Neural progenitor cell (in vitro differentiated cells): ENCODE data around the gene OR7G1. TPM values are rescaled to one million over a fixed set of nuclear protein-coding genes. Genes with fewer than 3 reads are reported as not detected.

Source experiments
- DNase-seq: peaks from one replicate; pipeline ENCODE4 v3.0.0-alpha.2; 2016; ENCODE audit warnings: low spot score
- H2AFZ ChIP-seq: fragments of 200-600 bp; sonication (generic); replicated peaks from 2 replicates; pipeline ENCODE4 v1.6.1; 2016; ENCODE audit warnings: antibody characterized with exemption
- H3F3A ChIP-seq: fragments of 200-600 bp; sonication (generic); 2 replicates; pipeline ENCODE4 v1.6.1; 2016; ENCODE audit warnings: antibody characterized with exemption, low read depth
- H3K27ac ChIP-seq: fragments of 200-600 bp; sonication (generic); 2 replicates; pipeline ENCODE4 v1.5.1; 2016; ENCODE audit warnings: mild to moderate bottlenecking
- H3K27me3 ChIP-seq: fragments of 200-600 bp; sonication (generic); 2 replicates; pipeline ENCODE4 v1.6.1; 2016; ENCODE audit warnings: mild to moderate bottlenecking, moderate library complexity
- H3K36me3 ChIP-seq: fragments of 200-600 bp; sonication (generic); 2 replicates; pipeline ENCODE4 v1.5.1; 2016
- H3K4me1 ChIP-seq: fragments of 200-600 bp; sonication (generic); 2 replicates; pipeline ENCODE4 v1.6.1; 2016; ENCODE audit warnings: mixed run types
- H3K4me2 ChIP-seq: fragments of 200-600 bp; sonication (generic); 2 replicates; pipeline ENCODE4 v1.6.1; 2016
- H3K4me3 ChIP-seq: fragments of 200-600 bp; sonication (generic); 2 replicates; pipeline ENCODE4 v1.5.1; 2016
- H3K79me2 ChIP-seq: fragments of 200-600 bp; sonication (generic); 2 replicates; pipeline ENCODE4 v1.6.1; 2016; ENCODE audit warnings: low read depth
- H3K9ac ChIP-seq: fragments of 200-600 bp; sonication (generic); 2 replicates; pipeline ENCODE4 v1.6.1; 2016
- H3K9me3 ChIP-seq: fragments of 200-600 bp; sonication (generic); 2 replicates; pipeline ENCODE4 v1.5.1; 2016; ENCODE audit warnings: low read depth
- H4K20me1 ChIP-seq: fragments of 200-600 bp; sonication (generic); 2 replicates; pipeline ENCODE4 v1.6.1; 2016; ENCODE audit warnings: low read depth
- H3K27ac Mint-ChIP-seq: 3 replicates; pipeline ENCODE4 v1.8.0; 2021; ENCODE audit warnings: mixed read lengths
- H3K27me3 Mint-ChIP-seq: 2 replicates; pipeline ENCODE4 v1.8.0; 2022; ENCODE audit warnings: low read depth, mild to moderate bottlenecking, inconsistent platforms, moderate library complexity, mixed read lengths; ENCODE audit not compliant: insufficient read depth
- H3K36me3 Mint-ChIP-seq: 3 replicates; pipeline ENCODE4 v1.8.0; 2021; ENCODE audit warnings: mixed read lengths
- H3K4me1 Mint-ChIP-seq: 3 replicates; pipeline ENCODE4 v1.8.0; 2021; ENCODE audit warnings: mixed read lengths
- H3K4me3 Mint-ChIP-seq: 3 replicates; pipeline ENCODE4 v1.8.0; 2021; ENCODE audit warnings: mild to moderate bottlenecking, moderate library complexity, mixed read lengths
- H3K9me3 Mint-ChIP-seq: 3 replicates; pipeline ENCODE4 v1.8.0; 2020; ENCODE audit warnings: mixed read lengths
- CTCF ChIP-seq: fragments of 200-600 bp; sonication (generic); IDR thresholded peaks from 2 replicates; pipeline ENCODE4 v1.5.1; 2017; ENCODE audit warnings: antibody characterized with exemption, mild to moderate bottlenecking
- EZH2 ChIP-seq: fragments of 200-600 bp; sonication (generic); IDR thresholded peaks from 2 replicates; pipeline ENCODE4 v1.6.1; 2017; ENCODE audit warnings: antibody characterized with exemption, mild to moderate bottlenecking, moderate library complexity
- EZH2phosphoT487 ChIP-seq: fragments of 200-600 bp; sonication (generic); IDR thresholded peaks from 2 replicates; pipeline ENCODE4 v1.6.1; 2017; ENCODE audit warnings: antibody characterized with exemption
- total RNA-seq: library from RNA; depleted of rRNA; stranded (reverse); fragments of >200 nt; gene quantifications from 2 replicates; pipeline ENCODE4 v1.2.3, GENCODE V29; 2015; ENCODE audit warnings: low replicate concordance

The OR7G1 gene
- not detected in 2 replicates for total RNA-seq

- Histone ChIP-seq H3K9ac (no peak within 1 kb of the TSS), H3K36me3 (no peaks in the 10 kb centered on the region), H3F3A (no peaks in the 10 kb centered on the region), H3K27ac (no peak within 1 kb of the TSS), H4K20me1 (no peaks in the 10 kb centered on the region), H3K9me3 (no peaks in the 10 kb centered on the region), H3K4me3 (no peak within 1 kb of the TSS), H3K79me2 (no peaks in the 10 kb centered on the region), H3K27me3 (no peaks in the 10 kb centered on the region), H3K4me2 (no peak within 1 kb of the TSS), H3K4me1 (no peaks in the 10 kb centered on the region), H2AFZ (no peak within 1 kb of the TSS)
- H3K4me1 Mint-ChIP-seq, result no peaks in the 10 kb centered on the region
- H3K27ac Mint-ChIP-seq, result no peak within 1 kb of the TSS
- H3K36me3 Mint-ChIP-seq, result no peaks in the 10 kb centered on the region
- H3K9me3 Mint-ChIP-seq, result peaks cover 15% of the 10 kb centered on the region
- no peak within 1 kb of the TSS for H3K4me3 Mint-ChIP-seq
- no peak for DNase-seq
- H3K27me3 Mint-ChIP-seq, result peaks cover 4% of the 10 kb centered on the region
- TF ChIP-seq EZH2 (no peak), EZH2phosphoT487 (no peak), CTCF (no peak)
These were observed at the start of gene OR7G1 for GRCh38 chr19:9115307-9115813. Gene OR7G1, minus strand, starts transcription at chr19:9115763. Its CDS starts 0 bp downstream, at chr19:9115763.

- peaks cover 37% of the 10 kb centered on the region for H3K9me3 Mint-ChIP-seq
- no peaks in the 10 kb centered on the region for H3K4me1 Mint-ChIP-seq
- H3K27me3 Mint-ChIP-seq, result peaks cover 5% of the 10 kb centered on the region
- Histone ChIP-seq H2AFZ (no peak overlapping the region), H4K20me1 (no peaks in the 10 kb centered on the region), H3K4me2 (no peak overlapping the region), H3K9me3 (no peaks in the 10 kb centered on the region), H3K79me2 (no peaks in the 10 kb centered on the region), H3K9ac (no peak overlapping the region), H3K36me3 (peaks cover 23% of the 10 kb centered on the region), H3K4me3 (no peak overlapping the region), H3K27me3 (no peaks in the 10 kb centered on the region), H3F3A (no peaks in the 10 kb centered on the region), H3K4me1 (no peaks in the 10 kb centered on the region), H3K27ac (no peak overlapping the region)
- H3K27ac Mint-ChIP-seq, result no peak overlapping the region
- no peak overlapping the region for H3K4me3 Mint-ChIP-seq
- TF ChIP-seq EZH2phosphoT487 (no peak), EZH2 (no peak), CTCF (no peak)
- no peak for DNase-seq
- peaks cover 50% of the 10 kb centered on the region for H3K36me3 Mint-ChIP-seq
These were observed 49.7 kb upstream of the OR7G1 start for GRCh38 chr19:9165261-9165660.

GRCh38 chr19:9161427-9161826 is 45.9 kb upstream of the OR7G1 start:
- H3K27ac Mint-ChIP-seq, result no peak overlapping the region
- H3K9me3 Mint-ChIP-seq, result peaks cover 71% of the 10 kb centered on the region
- Histone ChIP-seq H3K36me3 (peaks cover 23% of the 10 kb centered on the region), H3K9me3 (no peaks in the 10 kb centered on the region), H3K4me1 (no peaks in the 10 kb centered on the region), H3K9ac (no peak overlapping the region), H3F3A (no peaks in the 10 kb centered on the region), H3K27ac (no peak overlapping the region), H3K27me3 (no peaks in the 10 kb centered on the region), H3K4me3 (no peak overlapping the region), H3K79me2 (peaks cover 13% of the 10 kb centered on the region), H2AFZ (no peak overlapping the region), H3K4me2 (no peak overlapping the region), H4K20me1 (no peaks in the 10 kb centered on the region)
- no peak overlapping the region for H3K4me3 Mint-ChIP-seq
- peaks cover 6% of the 10 kb centered on the region for H3K27me3 Mint-ChIP-seq
- no peaks in the 10 kb centered on the region for H3K4me1 Mint-ChIP-seq
- H3K36me3 Mint-ChIP-seq, result peaks cover 80% of the 10 kb centered on the region
- TF ChIP-seq CTCF (no peak), EZH2phosphoT487 (no peak), EZH2 (no peak)
- no peak for DNase-seq
